ENCODE data around the gene CTCF.
"Not testable (repeated sequence)": the region's sequence is repeated elsewhere in the genome, so short reads cannot be mapped to it uniquely, and the experiment has no call there.

Gene CTCF, protein sequence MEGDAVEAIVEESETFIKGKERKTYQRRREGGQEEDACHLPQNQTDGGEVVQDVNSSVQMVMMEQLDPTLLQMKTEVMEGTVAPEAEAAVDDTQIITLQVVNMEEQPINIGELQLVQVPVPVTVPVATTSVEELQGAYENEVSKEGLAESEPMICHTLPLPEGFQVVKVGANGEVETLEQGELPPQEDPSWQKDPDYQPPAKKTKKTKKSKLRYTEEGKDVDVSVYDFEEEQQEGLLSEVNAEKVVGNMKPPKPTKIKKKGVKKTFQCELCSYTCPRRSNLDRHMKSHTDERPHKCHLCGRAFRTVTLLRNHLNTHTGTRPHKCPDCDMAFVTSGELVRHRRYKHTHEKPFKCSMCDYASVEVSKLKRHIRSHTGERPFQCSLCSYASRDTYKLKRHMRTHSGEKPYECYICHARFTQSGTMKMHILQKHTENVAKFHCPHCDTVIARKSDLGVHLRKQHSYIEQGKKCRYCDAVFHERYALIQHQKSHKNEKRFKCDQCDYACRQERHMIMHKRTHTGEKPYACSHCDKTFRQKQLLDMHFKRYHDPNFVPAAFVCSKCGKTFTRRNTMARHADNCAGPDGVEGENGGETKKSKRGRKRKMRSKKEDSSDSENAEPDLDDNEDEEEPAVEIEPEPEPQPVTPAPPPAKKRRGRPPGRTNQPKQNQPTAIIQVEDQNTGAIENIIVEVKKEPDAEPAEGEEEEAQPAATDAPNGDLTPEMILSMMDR

DNA sequence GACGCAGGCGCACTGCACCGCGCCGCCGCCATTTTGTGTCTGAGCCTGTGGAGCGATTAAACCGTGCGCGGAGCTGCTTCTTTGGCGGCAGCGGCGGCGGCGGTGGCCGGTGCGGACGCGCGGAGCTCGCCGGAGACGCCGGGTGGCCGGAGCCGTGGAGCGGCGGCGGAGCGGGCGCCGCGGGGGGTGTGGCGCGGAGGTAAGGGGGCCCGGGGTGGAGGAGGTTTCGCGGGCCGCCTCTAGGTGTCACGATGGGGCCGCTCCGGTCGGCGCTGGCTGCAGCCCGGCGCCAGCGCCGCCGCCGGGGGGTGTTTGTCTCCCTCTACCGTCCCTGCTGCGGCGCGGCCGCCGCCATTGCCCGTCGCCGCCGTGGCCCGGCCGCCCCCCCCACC, at the start of gene CTCF:
Gene CTCF, plus strand, starts transcription at position 1 of the 392 bp plus-strand sequence. CDS start 48,307 bp downstream, outside the sequence.
- DNase-seq (ENCODE audit: low read depth), result peak; percentile 51

DNA sequence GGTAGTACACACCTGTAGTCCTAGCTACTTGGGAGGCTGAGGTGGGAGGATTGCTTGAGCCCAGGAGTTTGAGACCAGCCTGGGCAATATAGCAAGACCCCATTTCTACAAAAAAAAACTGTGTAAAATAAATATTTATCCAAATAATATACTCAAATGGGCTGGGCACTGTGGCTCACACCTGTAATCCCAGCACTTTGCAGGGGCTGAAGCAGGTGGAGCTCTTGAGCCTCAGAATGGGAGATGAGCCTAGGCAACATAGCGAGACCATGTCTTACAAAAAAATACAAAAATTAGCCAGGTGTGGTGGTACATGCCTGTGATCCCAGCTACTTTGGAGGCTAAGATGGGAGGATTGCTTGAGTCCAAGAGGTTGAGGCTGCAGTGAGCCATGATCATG, 48.4 kb upstream of the CTCF start:
- DNase-seq (ENCODE audit: low read depth), result not testable (repeated sequence)

DNA sequence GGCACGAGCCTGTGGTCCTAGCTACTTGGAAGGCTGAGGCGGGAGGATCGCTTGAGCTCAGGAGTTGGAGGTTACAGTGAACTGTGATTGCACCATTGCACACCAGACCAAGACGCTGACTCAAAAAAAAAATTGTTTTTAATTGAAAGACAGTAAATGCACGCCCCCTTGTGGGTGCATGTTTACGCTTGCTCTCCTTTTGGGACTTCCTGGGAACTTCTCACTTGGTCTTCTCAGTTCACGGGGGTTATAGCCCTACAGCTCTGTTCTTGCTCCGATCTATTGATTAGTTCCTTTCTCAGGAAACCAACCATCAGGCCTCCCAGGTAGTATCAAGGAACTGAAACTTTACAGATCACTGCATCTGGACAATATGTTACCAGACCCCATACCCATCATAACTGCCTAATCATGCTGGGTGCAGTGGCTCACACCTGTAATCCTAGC, 47.9 kb upstream of the CTCF start:
- DNase-seq (ENCODE audit: low read depth), result peak; percentile 61

DNA sequence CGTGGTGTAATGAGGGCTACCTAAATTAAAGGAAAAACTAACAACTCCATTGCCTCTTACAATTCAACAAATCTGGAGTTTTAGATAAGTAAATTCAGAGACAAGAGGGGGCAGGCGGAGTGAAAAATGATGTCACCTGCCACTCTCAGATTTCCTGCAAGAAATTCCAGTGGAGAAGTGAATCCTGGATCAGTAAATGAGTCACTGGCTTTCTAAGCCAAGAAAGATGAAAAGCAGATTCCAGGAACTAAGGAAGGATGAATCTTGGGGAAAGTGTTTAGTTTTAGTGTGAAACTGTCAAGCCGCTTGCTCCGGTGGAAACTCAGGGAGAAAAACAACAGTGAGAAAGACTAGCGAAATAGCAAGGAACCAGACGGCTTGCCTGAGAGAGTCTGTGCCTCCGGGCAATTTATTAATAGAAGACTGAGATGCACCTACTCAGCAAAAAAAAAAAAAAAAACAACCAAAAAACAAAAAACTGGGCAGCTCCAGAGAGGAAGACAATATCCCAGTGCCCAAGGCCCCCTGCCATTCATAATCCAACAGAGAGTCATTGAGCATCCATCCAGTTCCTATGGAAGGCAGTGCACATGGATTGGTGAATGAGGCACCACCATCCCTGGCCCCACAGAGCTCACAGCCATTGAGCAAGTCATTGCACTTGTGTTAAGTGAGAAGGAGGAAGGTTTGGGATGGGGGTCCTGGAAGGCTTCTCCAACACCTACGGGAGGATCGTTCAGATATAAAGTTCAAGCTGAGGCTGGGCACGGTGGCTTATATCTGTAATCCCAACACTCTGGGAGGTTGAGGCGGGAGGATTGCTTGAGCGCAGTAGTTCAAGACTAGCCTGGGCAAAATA, 45.8 kb upstream of the CTCF start:
- DNase-seq (ENCODE audit: low read depth), result no peak

DNA sequence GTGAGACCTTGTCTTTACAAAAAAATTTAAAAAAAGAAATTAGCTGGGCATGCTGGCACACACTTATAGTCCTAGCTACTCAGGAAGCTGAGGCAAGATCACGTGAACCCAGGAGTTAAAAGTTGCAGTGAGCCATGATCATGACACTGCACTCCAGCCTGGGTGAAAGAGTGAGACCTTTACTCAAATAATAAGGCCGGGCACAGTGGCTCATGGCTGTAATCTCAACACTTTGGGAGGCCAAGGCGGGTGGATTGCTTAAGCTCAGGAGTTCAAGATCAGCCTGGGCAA, 45.2 kb upstream of the CTCF start:
- no peak for DNase-seq (ENCODE audit: low read depth)

DNA sequence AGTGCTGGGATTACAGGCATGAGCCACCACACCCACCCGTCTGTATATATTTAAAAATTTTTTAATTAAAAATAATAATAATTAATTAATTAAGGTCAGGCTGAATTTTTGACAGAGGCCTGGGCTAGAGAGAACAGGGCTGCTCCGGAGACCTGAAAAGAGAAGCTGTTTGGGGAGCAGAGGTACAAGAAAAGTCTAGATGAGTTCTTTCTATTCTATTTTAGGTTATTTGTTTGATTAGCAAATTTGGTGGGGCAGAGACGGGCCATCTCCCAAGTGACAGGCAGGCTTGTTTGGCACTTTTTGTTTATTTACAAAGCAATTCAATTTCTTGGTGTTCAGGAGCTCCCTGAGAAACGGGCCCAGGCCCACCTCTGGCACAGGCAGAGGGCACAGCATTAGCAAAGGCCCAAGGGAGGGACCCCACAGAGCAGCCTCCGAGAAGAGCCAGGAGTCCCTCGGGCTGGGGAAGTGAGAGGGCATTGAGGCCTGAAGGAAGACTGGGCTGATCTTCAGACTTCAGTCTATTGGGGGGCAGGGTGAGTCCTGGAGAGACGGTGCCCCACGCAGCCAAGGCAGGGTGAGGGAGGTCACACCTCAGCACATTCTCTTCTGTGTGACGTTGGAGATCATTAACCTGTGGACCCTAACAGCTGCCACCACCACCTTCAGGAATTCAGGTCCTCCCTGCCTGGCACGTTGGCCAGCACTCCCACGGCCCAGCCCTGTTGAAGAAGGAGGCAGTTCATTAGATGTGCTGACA, 44.5 kb upstream of the CTCF start:
- no peak for DNase-seq (ENCODE audit: low read depth)

DNA sequence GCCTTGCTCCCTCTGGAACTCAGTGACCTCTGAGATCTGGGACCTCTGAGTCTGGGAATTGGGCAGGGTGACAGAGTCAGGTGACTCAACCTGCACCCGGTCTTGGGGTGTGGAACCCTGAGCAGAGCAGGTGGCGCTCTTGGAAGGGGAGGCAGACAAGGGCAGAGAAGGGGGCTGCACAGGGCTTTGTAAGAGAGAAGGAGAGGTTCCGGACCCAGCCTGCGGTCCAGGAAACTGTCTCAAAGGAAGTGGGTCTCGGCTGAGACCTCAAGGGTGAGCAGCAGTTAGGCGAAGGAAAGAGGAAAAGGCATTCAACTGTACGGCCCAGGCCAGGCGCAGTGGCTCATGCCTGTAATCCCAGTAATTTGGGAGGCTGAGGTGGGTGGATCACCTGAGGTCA, 43.6 kb upstream of the CTCF start:
- DNase-seq (ENCODE audit: low read depth), result no peak

DNA sequence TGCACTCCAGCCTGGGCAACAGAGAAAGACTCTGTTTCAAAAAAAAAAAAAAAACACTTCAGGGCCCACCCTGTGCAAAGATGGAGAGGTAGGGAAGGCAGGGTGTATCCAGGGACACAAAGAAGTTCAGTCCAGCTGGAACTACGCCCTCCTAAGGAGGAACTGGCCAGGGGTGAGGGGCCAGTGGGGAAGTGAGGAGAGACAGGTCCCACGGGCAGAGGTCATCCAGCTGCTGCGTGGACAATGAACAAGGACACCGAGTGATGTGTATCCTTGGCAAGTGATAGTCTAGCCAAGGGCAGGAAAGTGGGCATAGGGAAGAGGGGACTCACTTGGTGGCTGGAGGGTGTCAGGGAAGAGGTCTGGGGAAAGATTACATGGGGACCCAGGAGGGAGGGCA, 43.1 kb upstream of the CTCF start:
- DNase-seq (ENCODE audit: low read depth), result no peak

DNA sequence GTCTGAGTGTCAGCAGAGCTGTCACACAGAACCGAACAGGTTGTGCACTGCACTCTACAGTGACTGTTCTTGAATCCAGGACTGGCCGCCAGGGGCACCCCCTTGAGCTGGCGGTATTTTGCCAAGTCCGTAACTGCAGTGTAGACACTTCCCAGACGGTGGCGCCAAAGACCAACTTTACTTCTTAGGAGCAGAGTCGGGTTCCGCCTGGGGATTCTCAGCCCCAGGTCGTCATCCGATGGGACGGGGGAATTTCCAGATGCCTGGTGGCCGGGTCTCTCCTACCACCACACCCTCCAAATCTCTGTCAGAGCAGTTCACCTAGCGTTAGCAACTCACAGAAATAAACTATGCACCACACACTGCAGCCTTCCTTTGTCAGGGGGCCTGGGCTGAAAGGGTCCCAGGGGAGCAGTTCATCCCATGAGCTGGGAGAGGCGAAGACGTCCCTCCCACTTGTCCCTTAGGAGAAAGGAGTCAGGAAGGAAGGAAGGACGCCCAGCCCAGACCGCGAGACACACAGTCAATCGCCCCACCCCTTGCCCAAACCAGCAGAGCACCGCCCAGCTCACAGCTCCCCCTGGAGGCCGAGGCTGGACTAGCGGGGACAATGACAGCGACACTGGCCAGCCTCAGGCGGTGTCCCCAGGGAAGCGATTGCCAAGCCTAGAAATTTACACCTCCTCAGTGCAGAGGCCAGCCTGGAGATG, 41.1 kb upstream of the CTCF start:
- peak; percentile 99 for DNase-seq (ENCODE audit: low read depth)

DNA sequence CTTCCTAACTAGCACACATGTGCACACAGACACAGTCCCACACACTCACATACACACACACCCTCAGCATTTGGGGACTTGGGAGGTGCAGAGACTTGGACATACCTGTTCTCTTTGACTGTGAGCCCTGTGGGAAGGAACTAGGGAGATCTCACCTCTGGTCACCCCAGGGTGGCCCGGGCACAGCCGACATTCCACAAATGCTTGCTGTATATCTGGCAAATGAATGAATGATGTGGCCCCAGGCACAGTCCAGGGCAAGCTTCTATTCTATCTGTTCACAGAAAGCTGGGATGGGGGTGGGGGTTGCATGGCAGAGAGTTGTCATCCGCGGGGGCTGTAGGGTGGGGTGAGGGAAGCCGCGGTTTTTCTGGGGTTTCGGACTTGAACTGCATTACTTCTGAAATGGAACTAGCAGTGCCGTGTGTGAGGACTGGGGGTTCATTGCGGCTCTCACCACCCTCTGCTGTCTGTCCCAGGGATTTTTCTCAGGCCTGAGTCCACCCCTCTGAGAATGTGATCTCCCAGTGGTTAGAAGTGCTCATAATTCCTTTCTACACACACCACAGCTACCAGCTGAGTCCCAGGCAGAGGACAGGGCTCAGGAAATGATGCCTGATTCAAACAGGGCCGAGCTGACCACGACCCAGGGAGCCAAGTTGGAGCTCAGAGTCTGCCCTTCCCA, 37.0 kb upstream of the CTCF start:
- DNase-seq (ENCODE audit: low read depth), result no peak

DNA sequence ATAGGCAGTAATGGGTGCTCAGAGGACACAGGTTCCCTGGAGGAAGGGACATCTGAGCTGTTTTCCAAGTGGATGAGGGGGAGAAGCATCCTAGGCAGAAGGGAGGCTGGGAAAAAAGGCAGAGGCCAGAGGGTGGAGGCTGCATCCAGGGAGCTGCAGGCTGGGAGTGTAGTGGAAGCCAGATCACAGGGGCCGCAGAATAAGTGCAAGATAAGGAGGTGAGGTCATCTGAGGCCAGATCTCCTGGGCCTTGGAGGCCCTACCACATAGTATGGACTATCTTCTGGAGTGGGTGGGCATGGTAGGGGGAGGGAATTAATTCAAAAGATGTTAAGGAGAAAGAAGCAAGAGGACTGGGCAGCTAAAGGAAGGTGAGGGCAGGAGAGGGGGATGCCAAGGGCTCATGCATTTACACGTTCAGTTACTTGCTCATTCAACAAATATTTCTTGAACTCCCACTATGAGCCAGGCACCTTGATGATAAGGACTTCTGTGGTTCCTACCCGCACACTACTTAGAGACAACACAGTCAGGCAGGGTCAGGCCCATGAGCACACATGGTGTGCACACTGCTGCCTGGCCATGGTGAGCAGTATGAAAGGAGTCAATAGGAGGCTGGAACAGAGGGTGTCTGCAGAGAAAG, 36.1 kb upstream of the CTCF start:
- DNase-seq (ENCODE audit: low read depth), result no peak

DNA sequence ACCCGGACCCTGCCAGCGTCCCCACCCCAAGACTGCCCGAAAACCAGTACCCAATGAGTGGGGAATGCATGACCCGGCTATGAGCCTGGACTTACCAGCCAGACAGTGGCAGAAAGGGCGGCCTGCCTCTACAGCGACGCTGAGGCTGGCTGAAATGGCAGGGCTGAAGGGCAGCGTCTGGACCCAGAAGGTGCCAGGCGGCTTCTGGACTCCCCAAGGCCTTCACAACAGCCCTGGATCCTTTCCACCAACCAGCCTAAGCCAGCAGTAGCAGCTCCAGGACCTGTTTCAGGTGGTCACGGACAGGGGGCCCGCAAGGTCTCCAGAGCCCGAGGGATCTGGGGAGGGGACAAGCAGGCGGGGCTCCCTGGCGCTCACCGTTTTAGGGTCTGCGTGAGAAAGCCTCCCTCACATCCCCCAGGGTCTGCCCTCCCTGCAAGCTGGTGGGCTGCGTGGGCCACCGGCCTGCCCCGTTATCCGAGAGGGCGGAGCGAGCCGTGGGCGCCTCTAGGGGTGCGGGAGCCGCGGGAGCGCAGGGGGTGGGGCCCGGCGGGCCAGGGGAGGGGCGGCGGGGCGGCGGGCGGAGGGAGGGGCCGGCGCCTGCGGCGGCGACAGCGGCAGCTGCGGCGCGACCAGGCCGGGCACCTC, 34.0 kb upstream of the CTCF start, which contains the start of gene RIPOR1:
Gene RIPOR1, plus strand, starts transcription at position 608 of the 648 bp plus-strand sequence. CDS start 9,618 bp downstream, outside the sequence.
- no peak for DNase-seq (ENCODE audit: low read depth)

DNA sequence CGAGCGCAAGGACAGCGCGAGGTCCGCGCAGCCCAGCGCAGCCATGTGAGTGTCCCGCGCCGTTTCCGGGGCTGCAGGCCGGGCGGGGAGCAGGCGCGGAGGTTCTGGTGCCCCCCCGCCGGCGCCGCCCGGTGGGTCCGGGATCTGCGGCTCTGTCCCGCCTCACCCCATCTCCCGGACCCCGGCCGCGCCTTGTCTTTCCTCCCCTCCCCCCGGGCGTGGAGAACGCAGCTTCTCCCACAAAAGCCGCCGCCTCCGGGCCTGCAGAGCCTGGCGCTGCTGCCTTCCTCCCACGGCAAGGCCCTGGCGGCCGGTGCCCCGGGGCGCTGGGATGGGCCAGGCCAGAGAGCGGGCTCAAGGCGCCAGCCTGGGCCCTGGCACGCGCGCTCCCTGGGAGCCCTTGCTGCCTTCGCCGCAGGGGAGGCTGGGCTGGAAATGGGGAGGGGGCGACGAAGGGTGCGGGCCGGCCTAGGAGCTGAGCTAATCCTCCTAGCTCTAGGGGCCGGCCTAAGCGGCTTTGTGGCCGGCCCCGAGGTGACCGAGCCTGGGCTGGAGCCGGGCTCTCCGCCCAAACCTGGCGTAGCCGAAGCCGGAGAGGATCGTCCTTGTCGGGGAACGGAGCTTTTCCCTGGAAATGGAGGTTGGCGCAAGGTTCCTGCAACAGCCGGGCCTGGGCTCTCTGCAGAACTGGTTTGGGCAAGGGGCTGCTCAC, 33.3 kb upstream of the CTCF start:
- no peak for DNase-seq (ENCODE audit: low read depth)

DNA sequence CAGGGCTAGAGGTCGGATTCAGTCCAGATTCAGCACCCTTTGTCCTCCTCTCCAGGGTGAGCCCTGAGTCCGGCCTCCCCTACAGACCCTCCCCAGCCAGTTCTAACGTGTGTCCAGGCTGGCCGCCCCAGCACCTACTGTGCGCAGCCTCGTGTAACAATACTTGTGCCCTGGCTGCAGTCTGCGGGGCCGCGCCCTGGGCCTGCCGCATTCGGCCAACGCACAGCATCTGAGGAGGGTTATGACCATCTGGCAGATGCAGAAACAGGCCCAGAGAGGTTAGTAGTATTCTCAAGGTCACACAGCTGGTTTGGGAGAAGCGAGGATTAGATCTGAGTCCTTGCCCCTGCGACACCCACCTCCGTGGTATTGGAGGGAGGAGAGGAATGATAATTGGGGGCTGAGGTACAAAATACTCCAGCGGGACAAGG, 32.7 kb upstream of the CTCF start:
- DNase-seq (ENCODE audit: low read depth), result no peak

DNA sequence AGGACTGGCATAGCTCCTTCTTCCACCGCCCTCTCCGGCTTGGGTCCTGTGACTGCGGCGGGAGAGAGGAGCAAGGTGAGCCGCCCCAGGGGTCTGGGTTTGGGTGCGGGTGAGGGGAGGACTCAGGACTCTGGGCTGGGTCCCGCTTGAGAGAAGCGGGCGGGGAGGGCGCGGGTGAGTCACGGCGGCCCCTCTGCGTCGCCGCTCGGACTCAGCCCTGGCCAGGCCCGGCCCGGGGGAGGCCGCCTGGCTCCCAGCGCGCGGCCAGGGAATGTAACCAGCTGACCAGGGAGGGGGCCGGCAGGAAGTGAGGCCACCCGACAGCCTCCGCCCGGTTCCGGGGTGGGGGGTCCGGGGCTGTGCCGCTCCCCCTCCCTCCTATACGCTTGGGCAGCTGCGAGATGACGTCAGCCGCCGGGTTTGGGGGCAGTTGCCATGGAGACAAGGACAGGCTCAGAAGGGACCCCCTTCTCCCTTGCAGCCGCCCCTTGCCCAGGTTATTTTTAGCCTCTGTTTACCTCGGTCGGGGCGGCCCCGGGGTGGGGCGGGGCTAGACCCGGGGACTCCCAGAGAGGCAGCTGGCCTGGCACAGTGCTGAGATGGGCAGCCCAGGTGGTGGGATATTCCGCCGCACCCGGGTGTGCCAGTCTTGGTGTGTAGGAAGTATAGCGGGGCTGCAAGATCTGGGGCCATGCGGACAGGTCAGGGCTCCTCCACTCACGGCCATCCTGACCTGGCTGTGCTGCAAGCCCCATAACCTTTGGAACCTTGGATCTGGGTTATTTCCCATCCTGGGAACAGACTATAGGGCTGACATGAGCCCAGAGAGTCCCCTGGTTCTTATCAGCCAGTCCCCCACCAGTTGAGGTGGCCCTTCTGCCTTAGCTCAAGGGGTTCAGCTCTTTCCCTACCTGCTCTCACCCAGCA, 32.0 kb upstream of the CTCF start:
- no peak for DNase-seq (ENCODE audit: low read depth)

DNA sequence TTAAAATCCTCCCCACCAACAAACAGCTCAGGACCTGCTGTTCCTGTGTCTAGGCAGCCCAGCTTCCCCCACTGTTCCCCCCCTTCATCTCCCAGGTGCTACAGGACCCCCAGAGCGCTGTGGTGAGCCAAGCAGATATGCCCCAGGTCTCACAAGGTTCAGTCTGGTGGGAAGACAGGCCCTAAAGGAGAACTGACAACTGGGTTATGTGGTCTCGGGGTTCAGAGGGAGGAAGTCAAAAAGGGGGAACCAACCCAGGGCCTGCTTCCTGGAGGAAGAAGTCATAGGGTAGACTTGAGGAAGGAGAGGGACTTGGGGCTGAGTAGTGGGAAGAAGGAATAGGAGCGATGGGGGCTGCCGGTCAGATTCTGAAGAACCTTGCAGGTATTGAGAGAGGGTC, 31.1 kb upstream of the CTCF start:
- DNase-seq (ENCODE audit: low read depth), result no peak

DNA sequence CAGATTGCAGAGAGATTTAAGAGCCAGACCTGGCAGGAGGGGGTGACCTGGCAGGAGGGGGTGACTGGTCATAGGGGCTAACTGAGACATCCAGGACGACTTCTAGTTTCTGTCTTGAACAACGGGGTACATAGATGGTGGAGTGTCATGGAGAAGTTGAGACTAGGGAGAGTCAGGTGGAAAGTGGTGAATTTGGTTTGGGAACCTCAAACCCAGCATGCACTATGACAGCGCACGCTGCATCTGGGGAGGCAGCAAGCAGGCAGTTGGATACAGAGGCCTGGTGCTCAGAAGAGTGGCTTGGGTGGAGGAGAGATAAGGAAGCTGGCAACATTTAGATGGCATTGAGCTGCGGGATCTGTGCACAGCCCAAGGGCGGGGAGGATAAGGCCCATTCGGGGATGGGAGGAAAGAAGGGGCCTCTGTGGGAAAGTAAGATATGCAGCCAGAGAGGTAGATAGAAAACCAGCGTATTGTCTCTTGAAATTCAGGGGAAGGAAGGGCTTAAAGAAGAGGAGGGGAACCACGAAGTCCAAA, 29.2 kb upstream of the CTCF start:
- DNase-seq (ENCODE audit: low read depth), result no peak

Measured in stimulated activated CD8-positive, alpha-beta memory T cell treated with anti-CD3 and anti-CD28 coated beads, Interleukin-7, amount 100 ng/mL, for 24 hours (primary cell).